GM12878 (cell line): ENCODE data around the gene MED13L. TPM values are rescaled to one million over a fixed set of nuclear protein-coding genes. Genes with fewer than 3 reads are reported as not detected.

Experiments
- ATAC-seq: fragments of 200-7000 bp; cut with Tn5 transposase; 3 replicates; pipeline ENCODE4 v1.9.1; 2020; ENCODE audit warnings: mild to moderate bottlenecking, moderate library complexity
- BruUV-seq: library from RNA; stranded (reverse); fragments of 400-500 nt; replicated peaks from 2 replicates; lab custom pipeline; 2021; lab: Mats Ljungman, UMichigan
- CTCF ChIA-PET: fragments of 300-600 bp; sonication (Branson Sonifier 250); formaldehyde crosslinking; extraction: SDS; loops from one replicate; lab custom pipeline; 2021; ENCODE audit warnings: inconsistent platforms; lab: Yijun Ruan, JAX
- POLR2A ChIA-PET: fragments of 350-600 bp; formaldehyde crosslinking; extraction: SDS; loops from one replicate; lab custom pipeline; 2021; ENCODE audit warnings: inconsistent platforms; lab: Charles Lee
- RAD21 ChIA-PET: fragments of 300-600 bp; sonication (Branson Sonifier 250); formaldehyde crosslinking; loops from one replicate; lab custom pipeline; 2023; ENCODE audit warnings: antibody characterized with exemption; ENCODE audit not compliant: unreplicated experiment; lab: Charles Lee
- SMC1A ChIA-PET: fragments of 300-600 bp; sonication (Branson Sonifier 250); formaldehyde crosslinking; loops from one replicate; lab custom pipeline; 2023; ENCODE audit not compliant: unreplicated experiment, uncharacterized antibody; lab: Charles Lee
- DNase-seq: peaks from one replicate; pipeline ENCODE4 v3.0.0-alpha.2; 2011; ENCODE audit warnings: low read depth, low spot score
- FAIRE-seq: peaks from 3 replicates; lab custom pipeline; 2011; peaks lifted over from hg19 to GRCh38; lab: Jason Lieb, UNC
- H2AFZ ChIP-seq: 2 replicates; pipeline ENCODE4 v1.6.0; 2011; ENCODE audit warnings: low read depth, low read length, control low read depth; ENCODE audit not compliant: control insufficient read depth
- H3K27ac ChIP-seq: 2 replicates; pipeline ENCODE4 v1.5.1; 2011; ENCODE audit warnings: control low read depth; ENCODE audit not compliant: control insufficient read depth, insufficient read depth
- H3K27me3 ChIP-seq, 2 experiments: replicated peaks in 1 of 2; 2 replicates each; pipeline versions ENCODE4 v1.6.0 to v1.6.1; 2011; ENCODE audit warnings: low read length in 1 of 2; ENCODE audit not compliant: control insufficient read depth in 2 of 2, insufficient read depth in 2 of 2
- H3K36me3 ChIP-seq, 2 experiments: 2 replicates each; pipeline ENCODE4 v1.5.1; 2011; ENCODE audit warnings: low read length in 1 of 2; ENCODE audit not compliant: control insufficient read depth in 2 of 2, insufficient read depth in 2 of 2
- H3K4me1 ChIP-seq: 2 replicates; pipeline ENCODE4 v1.6.1; 2011; ENCODE audit warnings: mild to moderate bottlenecking, low read length, moderate library complexity, mixed read lengths; ENCODE audit not compliant: control insufficient read depth, insufficient read depth
- H3K4me2 ChIP-seq: 2 replicates; pipeline ENCODE4 v1.6.0; 2011; ENCODE audit warnings: control low read depth; ENCODE audit not compliant: control insufficient read depth, insufficient read depth
- H3K4me3 ChIP-seq: fragments of 200-600 bp; sonication (generic); 2 replicates; pipeline ENCODE4 v1.5.1; 2016
- H3K79me2 ChIP-seq: 2 replicates; pipeline ENCODE4 v1.6.0; 2011; ENCODE audit warnings: low read length; ENCODE audit not compliant: control insufficient read depth, insufficient read depth
- H3K9ac ChIP-seq: 2 replicates; pipeline ENCODE4 v1.8.0; 2011; ENCODE audit warnings: low read length, control low read depth, mixed read lengths; ENCODE audit not compliant: control insufficient read depth, insufficient read depth
- H3K9me3 ChIP-seq: replicated peaks from 3 replicates; pipeline ENCODE4 v1.5.1; 2011; ENCODE audit warnings: mild to moderate bottlenecking, low read length; ENCODE audit not compliant: control insufficient read depth, insufficient read depth
- H4K20me1 ChIP-seq: 2 replicates; pipeline ENCODE4 v1.6.0; 2011; ENCODE audit not compliant: control insufficient read depth, insufficient read depth
- CREM ChIP-seq: IDR thresholded peaks from 2 replicates; pipeline ENCODE4 v1.6.1; 2014; ENCODE audit warnings: antibody characterized with exemption, low read depth
- EZH2 ChIP-seq: IDR thresholded peaks from 2 replicates; pipeline ENCODE4 v1.6.1; 2012; ENCODE audit warnings: low read depth, mild to moderate bottlenecking, control low read depth, inconsistent platforms, low read length, borderline replicate concordance; ENCODE audit not compliant: control insufficient read depth
- LARP7 ChIP-seq: fragments of 450-650 bp; IDR thresholded peaks from 2 replicates; pipeline ENCODE4 v1.6.1; 2017; ENCODE audit warnings: mild to moderate bottlenecking
- RBBP5 ChIP-seq: fragments of 200-600 bp; sonication (generic); conservative IDR thresholded peaks from 2 replicates; pipeline ENCODE4 v1.6.1; 2016
- RCOR1 ChIP-seq: conservative IDR thresholded peaks from 2 replicates; pipeline ENCODE4 v1.6.1; 2012; ENCODE audit warnings: low read depth, low read length, improper control_type of control experiment
- SMAD5 ChIP-seq: IDR thresholded peaks from 2 replicates; pipeline ENCODE4 v1.6.1; 2016; ENCODE audit warnings: antibody characterized with exemption, low read depth
- SMC3 ChIP-seq: IDR thresholded peaks from 2 replicates; pipeline ENCODE4 v1.6.1; 2011; ENCODE audit warnings: low read length, improper control_type of control experiment, borderline replicate concordance
- TCF3 ChIP-seq: IDR thresholded peaks from 2 replicates; pipeline ENCODE4 v1.6.1; 2012; ENCODE audit warnings: low read depth, mild to moderate bottlenecking, low read length, borderline replicate concordance; ENCODE audit not compliant: insufficient read depth
- ZNF274 ChIP-seq: IDR thresholded peaks from one replicate; pipeline ENCODE4 v1.8.0; 2011; ENCODE audit not compliant: insufficient read length, insufficient read depth
- ZNF622 ChIP-seq: fragments of 450-650 bp; IDR thresholded peaks from 2 replicates; pipeline ENCODE4 v1.6.1; 2017; ENCODE audit warnings: mild to moderate bottlenecking, inconsistent platforms
- WGBS: methylation state at CpG from one replicate; pipeline ENCODE4 v1.1.6; 2016; ENCODE audit warnings: low lambda C conversion rate; ENCODE audit not compliant: insufficient replicate concordance, insufficient coverage; ENCODE audit errors: missing lambda C conversion rate; 5-methylcytosine and 5-hydroxymethylcytosine counted together
- in situ Hi-C: fragments of 300-500 bp; cut with MboI; formaldehyde crosslinking; loops from 9 replicates; pipeline ENCODE4 v1.14.3; 2018; ENCODE audit warnings: mixed read lengths
- intact Hi-C: fragments of 100-400 bp; cut with micrococcal nuclease; formaldehyde crosslinking; loops from one replicate; pipeline ENCODE4 v1.14.2; 2022; ENCODE audit not compliant: unreplicated experiment
- polyA plus RNA-seq, 11 experiments: library from polyadenylated mRNA; depleted of rRNA in 4 of 11; unstranded in 6 of 11; stranded (reverse) in 5 of 11; fragments of >200 nt; fragmentation: Nextera tagmentation in 4 of 11; fragmentation: Illumina TruSeq in 1 of 11; extraction: Ambion mirVana in 4 of 11; extraction: Trizol in 1 of 11; gene quantifications; 1 replicate in 1 of 11; 2 replicates in 10 of 11; pipeline versions ENCODE4 v1.2.1 to v1.2.3, GENCODE V29; 2011 to 2016; ENCODE audit warnings: inconsistent platforms in 2 of 11, missing spikeins in 2 of 11, low read depth in 1 of 11
- total RNA-seq, 4 experiments: library from RNA; depleted of rRNA in 3 of 4; stranded (reverse); fragments of >200 nt in 3 of 4; fragmentation: Illumina TruSeq in 1 of 4; extraction: Trizol in 1 of 4; gene quantifications; 2 replicates each; pipeline versions ENCODE4 v1.2.1 to v1.2.3, GENCODE V29; 2013 to 2021
- TF ChIP-seq, protein P1 (sequence below): fragments of 450-650 bp; IDR thresholded peaks from 2 replicates; pipeline ENCODE4 v1.6.1; 2018; ENCODE audit warnings: mild to moderate bottlenecking, low read depth, moderate library complexity; ENCODE audit not compliant: partially characterized antibody
- TF ChIP-seq, protein P2 (sequence below): IDR thresholded peaks from 2 replicates; pipeline ENCODE4 v1.6.1; 2012; ENCODE audit warnings: low read length, inconsistent platforms

MED13L gene
- total and polyA plus RNA-seq, 10 of the 15 experiments (the other 5 are each of a cell fraction or from before 2014, with no cell fraction given), result 3.7 to 30.1 (median 9.1) TPM

DNA sequence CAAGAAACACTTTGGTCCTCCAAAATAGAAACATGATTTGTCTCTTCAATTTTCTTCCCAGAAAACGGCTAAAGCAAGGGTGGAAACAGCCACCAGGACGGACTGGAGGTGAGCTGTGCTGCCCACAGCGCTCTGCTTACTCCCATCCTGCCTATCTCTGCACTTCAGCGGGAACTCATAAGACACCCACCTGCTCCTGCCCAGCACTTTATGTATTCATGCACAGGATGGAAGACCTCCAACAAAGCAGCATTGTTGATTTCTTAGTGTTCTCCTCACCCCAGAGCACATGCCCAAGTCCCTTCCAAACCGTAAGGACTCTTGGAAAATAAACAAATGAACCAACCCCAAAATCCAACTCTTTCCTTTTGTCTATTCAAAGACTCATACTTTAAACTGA lies 277.2 kb downstream of the MED13L start (continued):
- TF ChIP-seq ZNF622 (no peak), LARP7 (no peak), SMC3 (no peak), EZH2 (no peak), SMAD5 (no peak), ZNF274 (no peak), TCF3 (no peak)

DNA sequence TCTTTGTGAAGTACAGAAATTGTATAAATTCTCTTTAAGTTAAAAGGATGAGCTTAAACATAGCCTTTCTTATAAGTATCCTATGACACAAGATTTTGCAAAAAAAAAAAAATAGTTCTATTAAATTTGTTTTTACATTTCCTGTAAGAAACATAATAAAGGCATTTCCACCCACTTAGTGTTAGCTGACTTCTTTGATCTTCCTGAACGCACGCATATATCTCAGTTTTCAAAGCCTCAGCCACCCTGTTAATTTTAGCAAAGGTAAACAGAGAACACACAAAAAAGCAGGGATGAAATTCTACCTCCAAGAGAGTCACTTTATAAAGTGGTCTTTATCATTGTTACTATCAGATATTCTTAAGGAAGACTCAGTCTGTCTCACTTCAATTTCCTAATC lies 277.9 kb downstream of the MED13L start:
- intact Hi-C loops (loop anchor here (2.0 to 5.0 kb wide), 2 partner anchors 613 to 709 kb away; no protein-coding TSS in a partner anchor), in situ Hi-C loops (loop anchor here (10.0 kb wide), 1 partner anchor 705 kb away; no protein-coding TSS in a partner anchor)
- H3K36me3 ChIP-seq, result peaks cover 0 to 4% of the 10 kb centered on the region in 2 experiments; a peak in 1 of 4 replicates
- no peaks in the 10 kb centered on the region for H3K79me2 ChIP-seq
- WGBS, result 98% methylated on average over 2 of the region's 2 CpGs
- CTCF ChIA-PET, result interaction anchor here (0.6 to 3.6 kb wide), 11 partner anchors 7 to 710 kb away, joined by 3 to 34 read pairs (median 6); no protein-coding TSS in a partner anchor
- H3K9me3 ChIP-seq, result no peaks in the 10 kb centered on the region
- H3K4me1 ChIP-seq, result peaks cover 3% of the 10 kb centered on the region
- no peaks in the 10 kb centered on the region for H4K20me1 ChIP-seq
- no peak for DNase-seq
- no peak overlapping the region for H2AFZ ChIP-seq
- no TSS peak for BruUV-seq
- RAD21 ChIA-PET, result interaction anchor here (1.5 to 1.8 kb wide), 3 partner anchors 236 to 709 kb away, joined by 3 to 9 read pairs (median 3); no protein-coding TSS in a partner anchor
- POLR2A ChIA-PET, result no interaction called here
- ATAC-seq, result no peak
- FAIRE-seq, result no peak
- no peak overlapping the region for H3K9ac ChIP-seq
- TF ChIP-seq, protein P1, sequence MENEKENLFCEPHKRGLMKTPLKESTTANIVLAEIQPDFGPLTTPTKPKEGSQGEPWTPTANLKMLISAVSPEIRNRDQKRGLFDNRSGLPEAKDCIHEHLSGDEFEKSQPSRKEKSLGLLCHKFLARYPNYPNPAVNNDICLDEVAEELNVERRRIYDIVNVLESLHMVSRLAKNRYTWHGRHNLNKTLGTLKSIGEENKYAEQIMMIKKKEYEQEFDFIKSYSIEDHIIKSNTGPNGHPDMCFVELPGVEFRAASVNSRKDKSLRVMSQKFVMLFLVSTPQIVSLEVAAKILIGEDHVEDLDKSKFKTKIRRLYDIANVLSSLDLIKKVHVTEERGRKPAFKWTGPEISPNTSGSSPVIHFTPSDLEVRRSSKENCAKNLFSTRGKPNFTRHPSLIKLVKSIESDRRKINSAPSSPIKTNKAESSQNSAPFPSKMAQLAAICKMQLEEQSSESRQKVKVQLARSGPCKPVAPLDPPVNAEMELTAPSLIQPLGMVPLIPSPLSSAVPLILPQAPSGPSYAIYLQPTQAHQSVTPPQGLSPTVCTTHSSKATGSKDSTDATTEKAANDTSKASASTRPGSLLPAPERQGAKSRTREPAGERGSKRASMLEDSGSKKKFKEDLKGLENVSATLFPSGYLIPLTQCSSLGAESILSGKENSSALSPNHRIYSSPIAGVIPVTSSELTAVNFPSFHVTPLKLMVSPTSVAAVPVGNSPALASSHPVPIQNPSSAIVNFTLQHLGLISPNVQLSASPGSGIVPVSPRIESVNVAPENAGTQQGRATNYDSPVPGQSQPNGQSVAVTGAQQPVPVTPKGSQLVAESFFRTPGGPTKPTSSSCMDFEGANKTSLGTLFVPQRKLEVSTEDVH, result no peak
- TF ChIP-seq RBBP5 (no peak), RCOR1 (no peak), CREM (no peak)
- TF ChIP-seq, protein P2, sequence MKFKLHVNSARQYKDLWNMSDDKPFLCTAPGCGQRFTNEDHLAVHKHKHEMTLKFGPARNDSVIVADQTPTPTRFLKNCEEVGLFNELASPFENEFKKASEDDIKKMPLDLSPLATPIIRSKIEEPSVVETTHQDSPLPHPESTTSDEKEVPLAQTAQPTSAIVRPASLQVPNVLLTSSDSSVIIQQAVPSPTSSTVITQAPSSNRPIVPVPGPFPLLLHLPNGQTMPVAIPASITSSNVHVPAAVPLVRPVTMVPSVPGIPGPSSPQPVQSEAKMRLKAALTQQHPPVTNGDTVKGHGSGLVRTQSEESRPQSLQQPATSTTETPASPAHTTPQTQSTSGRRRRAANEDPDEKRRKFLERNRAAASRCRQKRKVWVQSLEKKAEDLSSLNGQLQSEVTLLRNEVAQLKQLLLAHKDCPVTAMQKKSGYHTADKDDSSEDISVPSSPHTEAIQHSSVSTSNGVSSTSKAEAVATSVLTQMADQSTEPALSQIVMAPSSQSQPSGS, result no peak
- H3K27me3 ChIP-seq, result no peaks in the 10 kb centered on the region
- SMC1A ChIA-PET, result interaction anchor here (0.6 to 2.1 kb wide), 5 partner anchors 33 to 707 kb away, joined by 3 to 6 read pairs (median 3); no protein-coding TSS in a partner anchor
- no peak overlapping the region for H3K27ac ChIP-seq
- no peak overlapping the region for H3K4me2 ChIP-seq
- no peak overlapping the region for H3K4me3 ChIP-seq
